Cardiac septum (tissue), 1 donor: ENCODE data around the gene MAPK14. TPM values are rescaled to one million over a fixed set of nuclear protein-coding genes. Genes with fewer than 3 reads are reported as not detected.
"Not testable (repeated sequence)": the region's sequence is repeated elsewhere in the genome, so short reads cannot be mapped to it uniquely, and the experiment has no call there.

ENCODE experiments used
- DNase-seq: peaks from one replicate; pipeline ENCODE4 v3.0.0-alpha.2; 2020; ENCODE audit warnings: low spot score
- intact Hi-C: fragments of 100-400 bp; cut with DNase I; formaldehyde crosslinking; loops from one replicate; pipeline ENCODE4 v1.14.0; 2022
- total RNA-seq: library from RNA; stranded (reverse); fragmentation: NEBNext Ultra II Directional; extraction: Animal tissue kit (Norgen Biotek cat#: 25700); gene quantifications from one replicate; pipeline ENCODE4 v1.2.1, GENCODE V29; 2021
- donor health status: DM: no; HTN: no; CAD: no.

The MAPK14 gene
- total RNA-seq, 1 donor from 2014 or later = 25.6 TPM

- intact Hi-C loops, DNase-seq: not testable (repeated sequence)
Measured at GRCh38 chr6:36033144-36033543, 5.5 kb downstream of the MAPK14 start.

- intact Hi-C loops = no loop called here
Measured at GRCh38 chr6:36033935-36034334, 6.3 kb downstream of the MAPK14 start.

GRCh38 chr6:36034441-36034840 is 6.8 kb downstream of the MAPK14 start:
- no peak for DNase-seq
- intact Hi-C loops = no loop called here

More at GRCh38 chr6:36033935-36034334, 6.3 kb downstream of the MAPK14 start:
- DNase-seq = no peak

DNA sequence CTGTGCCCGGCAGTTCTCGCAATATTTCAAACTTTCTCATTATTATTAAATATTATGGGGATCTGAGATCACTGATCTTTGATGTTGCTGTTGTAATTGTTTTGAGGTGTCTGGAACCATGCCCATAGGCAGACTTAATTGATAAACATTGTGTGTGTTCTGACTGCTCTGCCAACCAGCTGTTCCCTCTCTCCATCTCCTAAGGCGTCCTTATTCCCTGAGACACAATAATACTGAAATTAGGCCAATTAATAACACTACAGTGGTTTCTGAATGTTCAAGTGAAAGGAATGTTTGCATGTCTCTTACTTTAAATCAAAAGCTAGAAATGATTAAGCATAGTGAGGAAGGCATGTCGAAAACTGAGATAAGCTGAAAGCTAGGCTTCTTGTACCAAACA is 7.6 kb downstream of the MAPK14 start:
- intact Hi-C loops = no loop called here
- no peak for DNase-seq

- intact Hi-C loops = no loop called here
- no peak for DNase-seq
Measured at GRCh38 chr6:36038120-36038876, 10.7 kb downstream of the MAPK14 start.

- intact Hi-C loops = no loop called here
- no peak for DNase-seq
Measured at GRCh38 chr6:36039112-36039511, 11.5 kb downstream of the MAPK14 start.

- intact Hi-C loops = no loop called here
Measured at GRCh38 chr6:36040958-36041357, 13.3 kb downstream of the MAPK14 start.

DNA sequence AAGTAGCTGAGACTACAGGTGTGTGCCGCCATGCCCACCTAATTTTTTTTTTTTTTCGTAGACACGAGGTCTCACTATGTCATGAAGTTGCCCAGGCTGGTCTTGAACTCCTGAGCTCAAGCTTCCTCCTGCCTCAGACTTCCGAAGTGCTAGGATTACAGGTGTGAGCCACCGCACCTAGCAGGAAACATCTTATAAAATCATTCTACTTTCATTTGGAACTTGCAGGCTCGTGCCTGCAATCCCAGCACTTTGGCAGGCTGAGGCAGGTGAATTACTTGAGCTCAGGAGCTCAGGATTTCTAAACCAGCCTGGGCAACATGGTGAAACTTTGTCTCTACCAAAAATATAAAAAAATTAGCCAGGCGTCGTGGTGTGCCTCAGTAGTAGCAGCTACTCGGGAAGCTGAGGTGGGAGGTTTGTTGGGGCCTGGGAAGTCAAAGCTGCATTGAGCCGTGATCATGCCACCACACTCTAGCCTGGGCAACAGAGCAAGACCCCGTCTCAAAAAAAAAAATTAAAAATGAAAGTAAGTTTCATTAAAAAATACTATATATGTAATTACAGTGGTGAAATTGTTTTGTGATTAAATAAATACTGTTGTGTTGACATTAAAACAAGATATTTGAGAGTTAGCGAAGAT is 15.1 kb downstream of the MAPK14 start:
- DNase-seq = no peak
- intact Hi-C loops = no loop called here

More at GRCh38 chr6:36040958-36041357, 13.3 kb downstream of the MAPK14 start:
- DNase-seq = no peak

DNA sequence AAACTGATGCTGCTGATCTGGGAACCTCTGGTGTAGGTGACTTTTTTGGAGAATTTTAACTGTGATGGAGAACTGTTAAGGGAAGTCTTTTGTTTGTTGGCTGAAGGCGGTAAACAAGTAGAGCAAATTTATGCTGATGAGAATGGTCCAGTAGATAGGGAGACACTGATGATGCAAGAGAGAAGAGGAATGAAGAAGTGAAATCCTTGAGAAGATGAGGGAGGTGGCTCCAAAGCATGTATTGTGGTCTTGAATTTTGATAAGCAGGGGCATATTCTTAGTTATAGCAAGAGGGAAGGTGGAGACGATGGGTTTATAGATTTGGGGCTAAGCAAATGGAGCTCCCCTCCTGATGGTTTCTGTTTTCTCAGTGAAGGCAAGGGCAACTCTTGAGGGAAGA is 22.0 kb downstream of the MAPK14 start:
- intact Hi-C loops = no loop called here
- no peak for DNase-seq

GRCh38 chr6:36050305-36050704 is 22.7 kb downstream of the MAPK14 start:
- DNase-seq = no peak
- intact Hi-C loops = no loop called here

- intact Hi-C loops = no loop called here
- DNase-seq = no peak
Measured at GRCh38 chr6:36050947-36051710, 23.5 kb downstream of the MAPK14 start.

- intact Hi-C loops = no loop called here
- no peak for DNase-seq
Measured at GRCh38 chr6:36052097-36052496, 24.5 kb downstream of the MAPK14 start.

DNA sequence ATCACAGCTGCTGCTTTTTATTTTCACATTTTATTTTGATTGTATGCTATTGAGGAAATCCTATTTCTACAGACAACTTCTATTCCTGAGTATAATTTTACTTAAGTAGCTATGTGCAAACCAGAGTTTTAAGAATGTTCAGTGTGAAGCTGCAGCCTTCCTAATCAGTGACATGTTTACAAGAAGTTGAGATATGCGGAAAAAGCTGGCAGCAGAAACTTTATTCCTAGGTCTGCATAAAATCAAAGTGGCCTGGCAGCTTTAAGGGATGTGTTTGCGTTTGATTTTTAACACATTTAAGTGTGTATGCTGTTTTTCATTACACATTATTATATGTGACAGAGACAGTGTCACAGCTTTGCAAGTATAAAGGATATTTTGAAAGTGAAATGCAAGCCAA is 26.3 kb downstream of the MAPK14 start:
- DNase-seq = no peak
- intact Hi-C loops = no loop called here

DNA sequence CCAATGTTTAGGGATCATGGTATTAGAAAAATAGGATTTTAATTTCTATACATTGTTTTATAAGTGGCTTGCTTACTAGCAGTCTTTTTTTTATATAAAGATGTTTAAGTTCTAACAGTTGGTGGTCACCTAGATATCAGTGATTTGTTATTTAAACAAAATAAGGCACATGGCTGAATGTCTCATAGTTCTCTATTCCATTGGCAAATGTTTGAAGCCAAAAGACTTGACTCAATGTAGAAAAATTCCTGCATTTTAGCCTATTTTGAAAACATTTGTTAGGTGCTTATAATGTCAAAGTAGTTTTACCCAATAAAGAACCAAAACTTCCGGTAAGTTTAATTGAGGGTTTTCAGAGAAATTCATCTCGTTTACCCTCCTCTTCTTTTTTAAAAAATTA is 26.8 kb downstream of the MAPK14 start:
- DNase-seq = no peak
- intact Hi-C loops = no loop called here

DNA sequence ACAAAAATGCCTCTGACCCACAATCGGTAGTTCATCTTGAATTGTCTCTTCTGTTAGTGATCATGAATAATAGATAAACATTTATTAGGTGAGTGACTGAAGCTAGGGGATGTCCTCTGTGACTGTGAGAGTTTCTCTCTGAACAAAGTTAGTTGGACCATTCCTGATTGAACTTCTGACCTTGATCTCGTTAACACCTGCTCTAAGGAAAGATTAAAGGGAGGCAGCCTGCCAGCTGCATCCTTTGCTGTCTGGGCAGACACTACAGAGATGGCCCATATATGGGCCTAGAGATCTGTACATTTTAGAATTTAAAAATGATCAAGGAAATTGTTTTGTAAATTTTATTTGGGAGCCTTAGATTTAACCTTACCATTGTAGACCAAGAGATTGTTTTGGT is 27.3 kb downstream of the MAPK14 start:
- DNase-seq = no peak
- intact Hi-C loops = no loop called here

GRCh38 chr6:36056178-36056577 is 28.6 kb downstream of the MAPK14 start:
- intact Hi-C loops = no loop called here

DNA sequence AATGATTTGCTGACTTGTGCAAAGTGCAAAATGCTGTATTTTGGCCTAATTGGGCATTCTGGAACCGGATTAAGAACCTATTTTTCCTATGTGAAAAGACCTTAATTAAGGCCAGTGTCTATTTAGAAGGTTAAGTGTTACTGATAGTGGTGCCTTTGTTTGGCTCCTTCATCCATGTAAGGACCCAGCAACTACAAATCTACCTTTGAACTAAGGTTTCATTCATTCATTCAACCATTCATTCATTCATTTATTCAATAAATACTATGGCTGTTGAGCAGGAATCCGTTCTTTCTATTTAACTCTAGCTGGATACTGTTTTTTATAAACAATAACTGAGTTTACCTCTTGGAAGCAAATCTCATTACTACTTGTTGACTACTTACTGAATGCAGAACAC is 33.6 kb downstream of the MAPK14 start:
- intact Hi-C loops = no loop called here
- DNase-seq = no peak

More at GRCh38 chr6:36056178-36056577, 28.6 kb downstream of the MAPK14 start:
- DNase-seq = no peak

GRCh38 chr6:36062247-36062646 is 34.6 kb downstream of the MAPK14 start:
- intact Hi-C loops = no loop called here
- no peak for DNase-seq

DNA sequence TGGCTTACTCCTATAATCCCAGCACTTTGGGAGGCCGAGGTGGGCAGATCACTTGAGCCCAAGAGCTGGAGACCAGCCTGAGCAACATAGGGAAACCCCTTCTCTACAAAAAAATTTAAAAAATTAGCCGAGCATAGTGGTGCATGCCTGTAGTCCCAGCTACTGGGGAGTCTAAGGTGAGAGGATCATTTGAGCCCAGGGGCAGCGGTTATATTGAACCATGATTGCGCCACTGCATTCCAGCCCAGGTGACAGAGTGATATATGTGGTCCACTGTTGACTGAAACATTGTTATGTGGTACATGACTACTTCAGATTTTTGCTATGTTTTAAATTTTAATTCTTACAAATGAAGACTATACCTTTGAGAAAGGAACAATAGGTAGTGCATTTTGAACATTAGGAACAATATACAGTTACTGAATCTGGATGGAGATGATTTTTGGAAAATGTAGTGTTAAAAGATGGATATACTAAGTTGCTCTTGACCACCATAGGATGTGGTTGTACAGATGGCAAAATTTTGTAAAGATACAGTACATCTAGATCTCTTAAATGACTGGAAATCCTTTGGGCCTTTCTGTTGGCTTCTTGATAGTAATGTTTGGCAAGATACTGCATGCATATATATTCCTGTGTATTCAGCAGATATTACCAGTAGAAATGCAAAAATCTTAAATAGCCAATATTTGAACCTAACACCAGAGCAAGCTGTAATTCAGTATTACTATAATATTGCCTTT is 35.9 kb downstream of the MAPK14 start:
- DNase-seq = no peak
- intact Hi-C loops = no loop called here
